Kidney glomerular epithelial cell (primary cell): ENCODE data around the gene JCHAIN.

Source experiments
- DNase-seq: peaks from one replicate; lab custom pipeline; 2025; lab: John Stamatoyannopoulos, UW

JCHAIN gene

DNA sequence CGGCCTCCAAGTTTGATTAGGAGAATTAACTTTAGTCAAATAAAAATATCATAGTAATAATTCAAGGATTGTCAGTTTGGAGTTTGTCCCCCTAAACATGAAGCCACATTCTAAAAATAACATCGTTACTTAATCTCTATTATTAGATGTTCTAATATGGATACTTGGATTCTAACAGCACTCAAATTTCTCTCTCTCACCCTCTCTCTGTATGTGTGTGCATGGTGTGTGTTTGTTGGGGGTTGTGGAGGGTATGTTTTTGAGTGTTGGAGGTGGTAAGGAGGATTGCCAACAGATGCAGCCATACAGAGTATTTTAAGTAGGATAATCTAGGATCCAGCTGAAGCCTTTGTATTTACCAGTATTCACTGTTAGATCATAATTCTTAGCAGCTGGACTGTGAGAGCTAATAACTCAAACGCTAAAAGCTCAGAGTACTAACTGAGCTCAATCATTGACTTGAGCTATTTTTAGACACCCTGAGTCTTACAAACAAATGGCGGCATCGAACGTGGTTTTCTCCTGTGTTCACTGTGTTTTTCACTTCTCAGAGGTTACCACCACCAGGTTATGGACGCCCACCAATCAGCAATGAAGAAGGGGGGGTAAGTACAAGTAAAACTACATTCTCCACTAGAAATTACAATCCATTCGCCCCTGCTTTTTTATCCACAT is 28.9 kb downstream of the JCHAIN start:
- DNase-seq, result no peak

DNA sequence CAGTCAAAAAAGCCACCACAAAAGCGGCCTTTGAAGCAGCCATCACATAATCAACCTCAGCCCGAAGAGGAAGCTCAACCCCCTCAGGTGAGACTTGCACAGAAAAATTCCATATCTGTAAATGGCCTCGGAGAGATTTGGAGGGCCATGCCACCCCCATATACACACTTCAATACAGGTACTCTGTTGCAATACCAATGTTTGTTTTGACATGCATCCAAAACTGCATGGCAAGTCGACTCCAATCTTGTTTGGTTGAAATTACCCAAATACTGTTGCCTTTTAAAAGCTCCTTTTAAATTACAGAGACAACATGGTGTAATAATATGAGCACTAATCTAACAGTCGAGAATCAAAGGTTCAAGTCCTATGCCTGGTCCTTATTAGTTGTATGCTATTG is 31.8 kb downstream of the JCHAIN start:
- no peak for DNase-seq

DNA sequence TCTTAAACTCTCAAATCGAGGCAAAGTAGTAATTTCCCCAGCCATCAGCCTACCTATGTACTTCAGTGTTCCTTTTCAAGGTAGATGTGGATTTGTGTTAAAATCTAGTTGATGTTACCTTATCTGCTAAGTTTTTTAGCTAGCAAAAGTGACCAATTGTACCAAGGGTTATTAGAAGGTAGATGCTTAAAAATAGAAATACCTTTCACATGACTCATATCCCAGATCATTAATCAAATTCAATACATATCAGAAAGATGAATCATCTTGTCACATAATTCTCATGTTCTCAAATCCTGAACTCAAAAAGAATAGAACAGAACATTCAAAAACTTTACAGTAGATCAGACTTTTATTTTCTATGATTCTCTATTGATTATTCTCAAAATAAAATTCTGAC is 34.3 kb downstream of the JCHAIN start:
- DNase-seq, result peak; percentile 63

DNA sequence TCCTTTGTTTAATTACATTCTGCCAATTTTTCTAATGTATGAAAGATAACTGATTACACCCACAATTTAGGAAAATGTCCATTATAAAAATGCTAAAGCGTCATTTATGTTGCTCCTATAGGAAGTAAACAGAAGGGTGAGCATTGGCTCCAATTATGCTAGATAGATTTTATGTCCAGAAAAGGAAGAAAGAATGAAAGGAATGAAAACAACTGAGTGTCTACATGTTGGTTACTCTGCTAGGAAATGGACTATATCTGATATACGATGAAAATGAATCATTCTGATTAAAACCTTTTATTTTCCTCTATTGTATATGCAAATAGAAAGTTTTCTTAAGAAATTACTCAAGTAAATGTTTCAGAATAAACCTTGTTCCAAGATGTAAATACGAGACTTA is 36.1 kb downstream of the JCHAIN start:
- no peak for DNase-seq

DNA sequence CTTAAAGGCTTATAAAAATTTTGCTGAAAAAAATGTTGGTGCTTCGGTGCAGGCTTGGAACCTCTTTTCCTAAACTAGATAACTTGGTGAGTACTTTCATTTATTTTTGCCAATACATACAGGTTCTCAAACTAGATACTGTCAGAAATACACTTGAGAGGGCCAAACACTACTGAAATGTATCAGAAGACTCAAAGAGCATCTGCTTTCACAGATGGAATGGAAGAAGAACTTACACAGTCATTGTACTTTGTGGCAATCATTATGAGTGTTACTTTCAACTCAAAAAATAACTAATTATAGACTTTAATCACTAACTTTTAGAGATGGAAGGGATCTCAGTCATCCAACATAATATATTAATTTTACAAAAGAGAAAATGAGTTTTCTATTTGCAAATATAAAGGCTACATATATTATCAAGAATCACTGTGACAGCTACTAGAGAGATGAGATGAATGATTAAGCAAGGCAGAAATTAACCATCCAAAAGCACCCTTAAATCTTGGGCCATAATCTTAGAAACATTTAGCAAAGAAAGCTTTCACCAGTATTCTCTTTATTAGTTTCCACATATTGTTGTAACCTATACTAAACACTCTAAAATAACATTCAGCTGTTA is 36.7 kb downstream of the JCHAIN start:
- no peak for DNase-seq

DNA sequence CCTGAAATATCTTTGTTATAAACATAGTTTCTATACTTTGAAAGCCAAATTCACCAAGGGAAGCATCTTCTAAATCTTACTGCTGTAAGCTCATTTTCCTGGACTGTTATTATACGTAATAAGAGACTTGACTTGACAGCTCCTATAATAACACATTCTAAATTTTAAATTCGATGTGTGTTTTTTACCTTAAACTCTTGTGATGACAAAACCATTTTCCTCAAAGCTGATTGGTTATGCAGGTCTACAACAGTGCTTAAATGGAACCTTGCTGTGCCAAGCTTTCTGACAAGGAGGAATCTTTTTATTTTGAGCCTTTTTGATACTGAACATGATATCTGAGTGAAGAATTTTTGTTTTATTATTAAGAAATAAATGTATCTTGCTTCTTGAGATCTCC is 37.9 kb downstream of the JCHAIN start, which contains the start of gene ENAM:
ENAM (plus strand) TSS at position 301 of the 400 bp plus-strand sequence. CDS start 757 bp downstream, outside the sequence.
- no peak for DNase-seq

DNA sequence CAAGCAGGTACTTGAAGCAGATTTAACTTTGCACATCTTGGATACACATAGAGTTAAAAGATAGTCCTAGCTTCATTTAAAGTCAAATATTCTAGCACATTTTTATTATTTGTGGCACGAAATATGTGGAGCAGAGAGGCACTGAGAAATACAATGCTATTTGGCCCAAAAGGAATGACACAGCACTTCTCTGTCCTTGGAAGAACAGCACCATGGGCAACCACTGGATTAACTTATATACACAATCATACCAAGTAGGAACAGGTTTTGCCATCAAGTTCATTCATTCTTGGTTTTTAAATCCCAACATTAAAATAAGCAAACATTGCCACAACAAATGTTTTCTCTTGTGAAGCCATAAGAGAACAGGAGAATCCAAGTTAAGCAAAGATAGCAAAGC is 38.7 kb downstream of the JCHAIN start:
- DNase-seq, result no peak

DNA sequence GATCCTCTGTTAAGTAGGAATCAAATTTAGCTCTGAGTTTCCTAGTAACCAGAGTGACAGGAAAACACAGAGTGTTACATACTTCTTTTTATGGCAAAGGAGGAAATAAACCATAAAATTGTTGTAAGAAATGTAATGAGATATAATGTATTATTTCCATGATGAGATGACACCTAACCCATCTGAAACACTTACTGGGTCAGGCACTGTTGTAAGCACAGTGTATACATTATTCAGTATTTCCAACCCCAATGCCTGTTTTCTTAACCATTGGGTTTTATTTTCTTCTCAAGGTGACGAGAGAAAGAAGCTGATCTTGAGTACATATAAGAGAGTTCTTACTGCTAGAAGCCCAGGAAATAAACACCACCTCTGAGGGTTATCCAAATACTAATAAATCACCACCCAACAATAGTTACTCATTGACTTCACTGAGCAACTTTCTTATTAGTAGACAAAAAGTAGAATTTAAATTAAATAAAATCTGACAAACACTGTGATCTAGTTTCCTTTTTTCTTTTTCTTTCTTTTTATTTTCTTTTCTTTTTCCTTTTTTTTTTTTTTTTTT is 42.0 kb downstream of the JCHAIN start:
- peak; percentile 27 for DNase-seq

DNA sequence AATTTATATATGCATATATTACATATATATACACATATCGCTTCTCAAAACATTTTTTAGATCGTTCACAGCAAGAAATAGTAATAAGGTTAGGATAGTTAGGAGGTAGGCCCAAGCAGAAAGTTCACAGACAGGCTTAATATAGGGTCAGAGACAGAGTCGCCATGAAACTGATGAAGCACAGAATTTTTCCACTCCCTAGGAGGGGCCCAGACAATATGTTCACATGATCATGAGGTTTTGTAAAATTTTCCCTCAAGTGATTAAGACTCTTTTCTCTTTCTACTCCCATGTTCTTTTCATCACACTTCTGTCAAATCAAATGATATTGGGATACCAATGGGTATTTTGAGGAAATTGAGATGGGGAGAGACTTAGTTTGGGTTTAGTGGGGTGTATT is 43.0 kb downstream of the JCHAIN start:
- no peak for DNase-seq

DNA sequence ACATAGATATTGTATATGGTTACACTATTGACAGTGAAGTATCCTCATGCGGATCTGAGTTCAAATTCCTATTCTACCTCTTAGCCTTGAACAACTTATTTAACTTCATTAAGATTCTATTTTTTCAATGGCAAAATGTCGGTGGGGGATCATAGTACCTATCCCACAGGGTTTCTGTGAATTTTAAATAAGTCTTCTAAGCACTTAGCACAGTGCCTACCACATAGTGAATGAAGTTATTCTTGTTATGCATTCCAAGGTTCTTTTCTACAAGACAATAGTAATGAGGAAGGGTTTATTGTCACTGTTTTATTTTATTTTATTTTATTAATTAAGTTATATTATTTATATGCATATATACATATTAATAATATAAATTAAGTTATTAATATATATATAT is 46.5 kb downstream of the JCHAIN start:
- DNase-seq, result no peak

DNA sequence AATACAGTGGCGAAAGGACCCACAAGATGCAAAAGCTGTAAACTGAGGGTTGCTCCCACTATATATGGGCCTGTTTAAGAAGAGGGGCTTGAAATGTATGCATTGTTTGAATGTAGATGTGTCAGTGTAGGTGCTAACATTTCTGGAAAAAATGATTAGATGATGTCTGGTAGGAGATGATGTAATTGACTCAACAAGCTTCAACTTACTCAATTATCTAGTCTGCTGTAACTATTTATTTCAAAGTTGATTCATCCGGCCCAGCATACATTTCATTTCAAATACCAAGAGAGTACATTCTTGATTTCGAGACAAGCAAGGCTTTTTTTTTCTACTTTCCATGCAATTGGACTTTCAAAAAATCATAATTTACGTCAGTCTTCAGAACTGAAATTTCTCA is 47.0 kb downstream of the JCHAIN start:
- DNase-seq, result no peak

DNA sequence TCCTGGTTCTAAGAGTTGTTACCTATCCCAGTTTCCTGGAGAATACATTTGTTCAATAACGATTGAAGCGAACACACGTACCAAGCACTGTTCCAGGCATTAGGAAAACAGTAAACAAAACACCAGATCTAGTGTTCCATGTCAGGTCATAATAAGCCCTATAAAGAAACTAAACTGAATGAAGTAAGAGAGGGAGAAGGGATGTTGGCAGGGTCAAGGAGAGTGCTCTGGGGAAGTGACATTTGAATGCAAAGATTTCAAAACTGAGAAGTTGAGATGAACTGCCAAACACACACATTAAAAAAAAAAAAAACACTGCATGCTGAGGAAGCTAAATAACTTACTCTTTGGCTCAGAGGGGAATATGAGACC is 52.1 kb downstream of the JCHAIN start:
- no peak for DNase-seq

DNA sequence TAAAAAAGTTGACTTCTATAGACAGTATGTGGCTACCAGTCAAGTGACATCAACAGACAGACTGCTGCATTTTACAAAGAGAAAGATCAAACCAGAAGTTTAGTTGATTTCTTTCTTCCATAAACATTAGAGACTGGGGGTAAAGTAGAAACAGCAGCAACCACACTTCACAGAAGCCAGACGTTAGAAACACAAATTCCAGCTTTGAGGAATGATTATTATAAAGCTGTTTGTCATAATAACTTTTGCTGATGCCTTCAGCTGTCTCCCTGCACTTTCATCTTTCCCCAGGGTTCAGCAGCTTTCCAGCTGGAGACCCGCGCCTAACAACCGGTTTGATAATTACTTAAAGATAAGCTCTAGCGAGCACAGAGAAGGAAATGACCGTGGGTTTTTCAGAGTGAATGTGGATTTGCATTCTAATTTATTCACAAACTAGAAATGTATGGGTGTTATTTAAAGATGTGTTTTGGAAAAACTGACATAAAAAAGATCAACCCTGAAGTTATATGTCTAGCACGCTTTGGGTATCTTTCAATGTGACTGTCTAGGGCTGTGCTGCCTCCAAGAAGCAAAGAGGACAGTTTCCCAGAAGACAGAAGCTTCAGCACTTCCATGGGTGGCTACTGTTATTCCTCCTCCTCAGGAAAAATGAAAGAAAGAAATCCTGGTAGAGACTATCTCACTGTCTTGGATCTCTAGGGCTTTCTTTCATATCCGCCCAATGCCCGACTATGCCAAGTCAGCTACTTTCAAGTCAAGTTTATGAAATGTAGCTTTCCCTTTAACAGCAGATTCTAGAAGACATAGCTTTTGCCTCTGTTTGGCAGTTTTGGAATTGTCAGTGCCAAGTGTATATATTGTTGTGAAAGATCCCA is 52.8 kb downstream of the JCHAIN start:
- peak; percentile 21 for DNase-seq

DNA sequence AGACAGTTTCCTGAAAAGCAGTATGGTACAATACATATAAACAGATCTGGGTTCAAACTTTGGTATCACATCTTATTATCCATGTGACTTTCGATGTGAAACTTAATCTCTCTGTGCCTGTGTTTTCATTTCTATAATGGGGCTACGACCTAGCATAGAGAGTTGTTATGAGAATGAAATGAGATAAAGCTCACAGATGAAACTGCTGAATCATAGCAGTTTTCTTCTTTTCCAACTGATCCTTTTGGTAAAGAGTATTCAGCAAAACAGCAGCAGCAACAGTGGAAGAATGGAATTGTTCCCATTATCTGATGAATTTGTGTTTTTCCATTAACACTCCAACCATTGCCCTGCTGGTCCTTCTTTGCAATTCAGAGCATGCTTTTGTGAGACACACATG is 58.0 kb downstream of the JCHAIN start:
- DNase-seq, result no peak

DNA sequence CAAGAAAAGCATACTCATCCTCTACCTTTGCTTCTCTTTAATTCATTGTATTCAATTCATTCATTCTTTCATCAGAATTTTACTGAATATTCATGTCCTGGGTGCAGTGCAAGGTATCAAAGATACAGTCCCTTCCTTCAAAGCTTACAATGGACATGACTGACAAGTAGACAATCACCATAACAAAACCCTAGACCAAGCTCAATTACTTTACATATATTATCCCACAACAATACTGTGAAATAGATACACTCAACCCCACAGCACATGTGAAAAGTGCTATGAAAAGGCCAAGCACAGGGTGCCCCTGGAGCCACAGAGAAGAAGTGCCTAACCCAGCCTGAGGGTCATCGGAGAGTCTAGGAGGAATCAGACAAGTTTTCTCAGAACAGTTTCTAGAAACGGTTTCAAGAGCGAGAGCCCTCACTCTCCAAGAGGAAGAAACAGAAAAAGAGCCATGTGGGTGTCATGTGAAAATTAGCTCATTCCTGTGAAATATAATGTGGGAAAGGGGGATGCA is 58.9 kb downstream of the JCHAIN start:
- DNase-seq, result no peak

DNA sequence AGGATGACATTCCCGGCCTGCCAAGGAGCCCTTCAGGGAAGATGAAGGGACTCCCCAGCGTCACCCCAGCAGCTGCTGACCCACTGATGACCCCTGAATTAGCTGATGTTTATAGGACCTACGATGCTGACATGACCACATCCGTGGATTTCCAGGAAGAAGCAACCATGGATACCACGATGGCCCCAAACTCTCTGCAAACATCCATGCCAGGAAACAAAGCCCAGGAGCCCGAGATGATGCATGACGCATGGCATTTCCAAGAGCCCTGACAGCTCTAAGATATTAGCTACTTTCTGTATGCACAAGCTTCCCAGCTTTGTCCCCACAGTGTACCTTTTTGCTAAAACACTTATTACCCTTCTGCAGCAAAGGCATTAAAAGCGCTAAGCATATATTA is 59.8 kb downstream of the JCHAIN start:
- no peak for DNase-seq
